Measurements from ENCODE around the gene HECTD4.
"Not testable (repeated sequence)": the region's sequence is repeated elsewhere in the genome, so short reads cannot be mapped to it uniquely, and the experiment has no call there.

Gene HECTD4

DNA sequence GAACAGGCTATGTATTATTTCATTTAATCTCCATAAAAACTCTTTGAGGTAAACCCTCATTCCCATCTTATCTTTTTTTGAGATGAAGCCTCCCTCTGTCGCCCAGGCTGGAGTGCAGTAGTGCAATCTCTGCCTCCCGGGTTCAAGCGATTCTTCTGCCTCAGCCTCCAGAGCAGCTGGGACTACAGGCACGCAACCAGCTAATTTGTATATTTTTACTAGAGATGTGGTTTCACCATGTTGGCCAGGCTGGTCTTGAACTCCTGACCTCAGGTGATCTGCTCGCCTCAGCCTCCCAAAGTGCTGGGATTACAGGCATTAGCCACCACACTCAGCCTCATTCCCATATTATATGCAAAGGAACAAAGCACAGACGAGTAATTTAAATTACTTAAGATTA lies 25.5 kb upstream of the HECTD4 start:
- not testable (repeated sequence) for DNase-seq (ENCODE audit: low spot score)

DNA sequence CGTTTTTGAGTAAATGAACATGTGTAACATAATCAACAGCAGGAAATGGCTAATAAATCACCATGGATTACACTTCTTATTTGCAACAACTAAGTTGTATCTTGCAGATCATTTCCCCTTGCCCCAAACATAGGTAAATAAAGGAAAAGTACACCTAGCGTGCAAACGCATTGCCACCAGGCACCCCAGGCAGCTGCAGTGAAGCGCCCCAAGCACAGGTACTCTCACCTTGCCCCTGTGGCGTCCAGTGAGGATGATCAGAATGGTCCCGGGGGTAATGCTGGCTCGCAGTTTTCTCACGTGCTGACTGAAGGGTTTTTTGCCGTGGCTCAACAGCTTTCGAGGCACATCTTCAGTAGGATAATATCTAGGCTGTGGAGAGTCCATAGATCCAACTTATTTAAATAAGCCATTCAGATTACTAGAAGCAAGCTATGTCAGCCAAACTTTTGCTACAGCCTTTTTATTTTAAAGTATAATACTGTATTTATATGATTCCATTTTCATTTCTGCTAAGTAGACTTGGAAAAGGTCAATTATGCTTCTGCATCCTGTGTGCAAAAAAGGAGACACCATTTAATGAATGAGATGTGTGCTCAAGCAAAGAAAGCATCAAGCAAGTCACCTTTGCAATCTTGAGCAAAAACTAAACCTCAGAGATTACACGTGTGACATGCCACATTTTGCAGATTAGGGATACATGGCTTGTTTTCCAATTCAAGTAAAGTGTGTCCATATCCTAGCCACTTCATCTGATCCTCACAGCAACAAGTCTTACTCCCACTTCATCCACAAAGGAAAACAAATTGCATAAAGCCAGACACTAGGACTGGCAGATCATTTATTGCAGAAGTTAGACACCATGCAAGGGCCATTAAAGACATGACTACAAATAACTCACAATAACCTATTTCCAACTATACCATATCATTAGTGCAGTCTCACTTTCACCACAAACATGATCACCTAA lies 24.6 kb upstream of the HECTD4 start:
- DNase-seq (ENCODE audit: low spot score) = no peak

DNA sequence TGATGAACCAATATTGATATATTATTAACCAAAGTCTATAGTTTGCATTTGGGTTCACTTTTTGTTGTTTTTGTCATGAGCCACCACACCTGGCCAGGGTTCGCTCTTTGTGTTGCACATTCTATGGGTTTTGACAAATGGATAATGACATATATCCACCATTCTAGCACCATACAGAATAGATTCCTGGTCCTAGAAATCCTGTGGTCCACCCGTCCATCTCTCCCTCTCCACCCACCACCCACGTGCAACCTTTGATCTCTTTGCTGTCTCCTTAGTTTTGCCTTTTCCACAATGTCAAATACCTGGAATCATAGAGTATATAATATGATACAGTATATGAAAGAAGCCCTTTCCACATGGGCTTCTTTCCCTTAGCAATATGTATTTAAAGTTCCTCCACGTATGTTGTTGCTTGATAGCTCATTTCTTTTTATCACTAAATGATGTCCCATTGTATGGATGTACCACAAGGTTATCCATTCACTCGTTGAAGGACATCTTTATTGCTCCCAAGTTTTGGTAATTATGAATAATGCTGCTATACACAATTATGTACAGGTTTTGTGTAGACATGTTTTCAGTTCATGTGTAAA lies 19.8 kb upstream of the HECTD4 start:
- peak; percentile 27 for DNase-seq (ENCODE audit: low spot score)

DNA sequence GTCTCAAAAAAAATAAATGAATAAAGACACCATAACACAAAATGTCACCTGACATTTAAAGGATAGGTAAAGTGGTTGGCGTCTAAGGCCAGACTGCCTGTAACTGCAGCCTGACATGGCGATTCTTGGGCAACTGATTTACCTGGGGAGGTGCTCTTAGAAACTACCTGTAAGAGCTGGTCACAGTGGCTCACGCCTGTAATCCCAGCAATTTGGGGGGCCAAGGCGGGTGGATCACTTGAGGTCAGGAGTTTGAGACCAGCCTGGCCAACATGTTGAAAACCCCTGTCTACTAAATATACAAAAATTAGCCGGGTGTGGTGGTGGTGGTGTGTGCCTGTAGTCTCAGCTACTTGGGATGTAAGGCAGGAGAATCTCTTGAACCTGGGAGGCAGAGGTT lies 18.8 kb upstream of the HECTD4 start:
- DNase-seq (ENCODE audit: low spot score) = no peak

DNA sequence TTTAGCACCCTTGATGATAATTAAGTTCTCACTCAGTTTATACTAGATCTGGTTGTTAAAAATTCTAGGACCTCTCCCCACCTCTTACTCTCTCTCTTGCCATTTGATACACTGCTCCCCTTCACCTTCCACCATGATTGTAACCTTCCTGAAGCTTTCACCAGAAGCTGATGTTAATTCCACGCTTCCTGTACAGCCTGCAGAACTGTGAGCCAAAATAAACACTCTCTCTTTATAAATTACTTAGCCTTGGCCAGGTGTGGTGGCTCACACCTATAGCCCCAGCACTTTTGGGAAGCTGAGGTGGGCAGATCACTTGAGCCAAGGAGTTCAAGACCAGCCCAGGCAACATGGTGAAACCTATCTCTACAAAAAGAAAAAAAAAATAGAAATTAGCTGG lies 11.1 kb upstream of the HECTD4 start:
- no peak for DNase-seq (ENCODE audit: low spot score)

DNA sequence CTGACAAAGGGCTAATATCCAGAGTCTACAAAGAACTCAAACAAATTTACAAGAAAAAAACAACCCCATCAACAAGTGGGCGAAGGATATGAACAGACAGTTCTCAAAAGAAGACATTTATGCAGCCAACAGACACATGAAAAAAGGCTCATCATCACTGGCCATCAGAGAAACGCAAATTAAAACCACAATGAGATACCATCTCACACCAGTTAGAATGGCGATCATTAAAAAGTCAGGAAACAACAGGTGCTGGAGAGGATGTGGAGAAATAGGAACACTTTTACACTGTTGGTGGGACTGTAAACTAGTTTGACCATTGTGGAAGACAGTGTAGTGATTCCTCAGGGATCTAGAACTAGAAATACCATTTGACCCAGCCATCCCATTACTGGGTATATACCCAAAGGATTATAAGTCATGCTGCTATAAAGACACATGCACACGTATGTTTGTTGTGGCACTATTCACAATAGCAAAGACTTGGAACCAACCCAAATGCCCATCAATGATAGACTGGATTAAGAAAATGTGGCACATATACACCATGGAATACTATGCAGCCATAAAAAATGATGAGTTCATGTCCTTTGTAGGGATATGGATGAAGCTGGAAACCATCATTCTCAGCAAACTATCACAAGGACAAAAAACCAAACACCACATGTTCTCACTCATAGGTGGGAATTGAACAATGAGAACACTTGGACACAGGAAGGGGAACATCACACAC lies 7.9 kb upstream of the HECTD4 start:
- not testable (repeated sequence) for DNase-seq (ENCODE audit: low spot score)

DNA sequence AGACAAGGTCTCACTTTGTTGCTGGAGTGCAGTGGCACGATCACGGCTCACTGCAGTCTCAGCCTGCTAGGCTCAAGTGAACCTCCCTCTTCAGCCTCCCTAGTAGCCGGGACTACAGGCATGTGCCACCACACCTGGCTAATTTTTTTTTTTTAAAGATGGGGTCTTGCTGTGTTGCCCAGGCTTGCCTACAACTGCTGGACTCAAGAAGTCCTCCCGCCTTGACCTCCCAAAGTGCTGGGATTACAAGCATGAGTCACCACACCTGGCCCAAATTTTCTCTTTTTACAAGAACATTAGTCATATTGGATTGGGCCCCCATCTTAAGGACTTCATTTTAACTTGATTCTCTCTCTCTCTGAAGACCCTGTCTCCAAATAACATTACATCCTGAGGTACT lies 7.0 kb upstream of the HECTD4 start:
- DNase-seq (ENCODE audit: low spot score) = no peak

DNA sequence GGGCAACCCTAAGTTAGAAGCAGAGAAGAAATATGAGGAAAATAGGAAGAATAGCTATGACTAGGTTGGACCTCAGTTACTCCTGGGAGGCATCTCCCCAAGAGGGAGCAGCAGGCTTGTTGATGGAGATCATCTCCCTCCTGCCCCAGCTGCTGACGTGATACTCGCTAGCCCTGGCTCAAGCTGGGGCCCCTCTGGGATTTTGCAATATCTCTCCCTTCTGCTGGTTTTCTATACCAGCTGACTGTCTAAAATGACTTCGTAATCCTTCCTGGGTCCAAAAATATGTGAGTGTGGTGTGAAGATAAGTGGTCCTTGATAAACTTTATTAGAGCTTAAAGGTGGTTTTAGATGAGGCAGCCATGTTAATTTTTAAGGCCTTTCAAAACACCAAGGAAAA lies 4.5 kb upstream of the HECTD4 start:
- DNase-seq (ENCODE audit: low spot score) = no peak

DNA sequence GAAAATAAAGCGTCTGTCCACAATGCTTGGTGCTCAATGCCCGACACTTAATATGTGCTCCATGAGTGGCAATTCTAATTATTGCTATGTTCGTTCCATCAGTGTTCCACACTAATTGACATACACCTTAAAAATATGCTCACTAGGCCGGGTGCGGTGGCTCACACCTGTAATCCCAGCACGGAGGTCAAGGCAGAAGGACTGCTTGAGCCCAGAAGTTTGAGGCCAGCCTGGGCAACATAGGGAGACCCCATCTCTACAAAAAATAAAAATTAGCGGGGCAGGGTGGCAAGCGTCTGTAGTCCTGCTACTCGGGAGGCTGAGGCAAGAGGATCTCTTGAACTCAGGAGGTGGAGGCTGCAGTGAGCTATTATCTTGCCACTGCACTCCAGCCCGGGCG lies 635 bp upstream of the HECTD4 start:
- no peak for DNase-seq (ENCODE audit: low spot score)

DNA sequence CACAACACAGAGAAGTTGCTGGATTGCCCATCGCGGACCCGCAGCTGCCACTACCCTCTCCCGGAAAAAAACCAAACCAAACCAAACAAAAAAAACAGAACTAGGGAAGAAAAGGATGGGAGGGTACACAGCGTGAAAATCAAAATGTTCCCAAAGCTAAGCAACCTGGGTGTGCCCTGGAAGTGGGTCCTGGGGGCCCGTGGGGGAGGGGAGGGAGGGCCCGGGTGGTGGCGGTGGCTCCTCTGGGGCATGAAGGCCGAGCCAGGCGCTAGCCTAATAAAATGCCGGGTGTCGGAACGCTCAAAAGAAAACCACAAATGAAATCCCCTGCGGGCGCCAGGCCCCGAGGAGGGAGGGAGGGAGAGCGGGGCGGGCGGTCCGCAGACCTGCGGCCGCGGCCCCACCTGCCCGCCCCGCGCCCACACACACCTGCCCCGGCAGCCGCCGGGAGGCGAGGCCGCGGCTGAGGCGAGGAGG lies 787 bp downstream of the HECTD4 start:
- DNase-seq (ENCODE audit: low spot score) = peak; percentile 71

DNA sequence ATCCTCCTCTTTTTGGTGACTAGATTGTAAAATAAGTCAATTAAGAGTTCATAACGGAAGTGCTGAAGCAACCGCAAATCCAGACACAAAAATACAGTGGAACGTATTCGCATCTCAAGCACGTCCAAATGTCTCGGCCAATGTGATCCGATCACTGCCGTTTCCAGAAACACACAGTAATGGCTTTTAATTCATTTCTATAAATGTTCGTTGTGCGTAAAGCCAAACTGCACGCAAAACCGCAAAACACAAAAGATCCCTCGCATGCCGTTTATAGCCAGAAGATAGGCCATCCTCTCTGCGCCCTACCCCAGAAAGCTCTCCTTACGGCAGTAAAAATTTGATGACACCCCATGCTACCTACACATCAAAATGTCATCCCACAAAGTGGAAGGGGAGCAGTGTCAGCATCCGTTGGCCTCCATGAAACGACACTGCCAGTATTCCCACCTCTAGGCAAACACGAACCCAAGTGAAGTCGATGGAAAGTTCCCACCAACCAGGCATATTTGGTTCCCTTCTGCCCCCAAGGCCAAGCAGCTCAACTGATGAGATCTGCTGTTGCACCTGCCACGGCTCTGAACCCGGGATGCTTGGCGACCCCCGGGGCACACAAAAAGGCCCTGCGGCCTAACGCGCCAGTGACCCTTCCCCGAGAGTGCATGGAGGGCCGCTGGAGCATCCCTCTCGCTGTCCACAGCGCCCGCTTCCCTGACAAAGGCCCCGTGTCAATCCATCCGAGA lies 1.4 kb downstream of the HECTD4 start:
- DNase-seq (ENCODE audit: low spot score) = no peak

DNA sequence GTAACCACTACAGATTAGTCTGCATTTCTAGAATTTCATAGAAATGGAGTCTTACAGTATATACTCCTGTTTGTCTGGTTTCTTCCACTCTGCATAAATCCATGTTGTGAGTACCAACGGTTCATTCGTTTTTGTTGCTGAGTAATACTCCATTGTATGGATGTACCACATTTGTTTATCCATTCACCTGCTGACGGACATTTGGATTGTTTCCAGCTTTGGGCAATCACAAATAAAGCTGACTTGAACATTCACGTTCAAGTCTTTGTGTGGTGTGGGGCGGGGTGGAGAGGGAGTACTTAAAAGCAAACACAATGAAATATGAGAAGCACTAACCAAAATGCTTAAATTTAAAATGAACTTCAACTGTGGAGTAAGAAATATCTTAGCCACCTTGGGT lies 7.1 kb downstream of the HECTD4 start:
- no peak for DNase-seq (ENCODE audit: low spot score)

DNA sequence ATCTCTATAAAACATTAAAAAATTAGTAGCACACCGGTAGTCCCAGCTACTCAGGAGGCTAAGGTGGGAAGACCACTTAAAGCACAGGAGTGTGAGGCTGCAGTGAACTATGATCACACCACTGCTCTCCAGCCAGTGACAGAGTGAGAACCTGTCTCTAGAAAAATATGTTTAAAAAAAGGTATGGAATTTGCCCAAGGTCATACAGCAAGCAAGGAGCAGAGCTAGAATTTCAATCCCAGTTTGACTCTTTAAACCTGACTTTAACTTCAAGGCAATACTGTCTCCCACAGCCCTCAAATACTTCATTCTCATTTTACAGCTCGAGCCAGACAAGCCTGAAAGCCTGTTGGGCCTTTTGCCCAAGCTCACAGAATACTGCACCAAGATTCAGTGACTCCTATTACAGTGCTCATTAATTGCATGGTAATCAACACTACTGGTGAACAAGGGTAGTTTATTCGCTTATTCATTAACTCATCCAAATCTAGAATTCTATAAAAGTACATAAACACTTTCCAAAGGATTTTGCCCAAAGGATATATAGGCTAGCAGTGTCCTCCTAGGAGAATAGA lies 8.0 kb downstream of the HECTD4 start:
- DNase-seq (ENCODE audit: low spot score) = no peak

DNA sequence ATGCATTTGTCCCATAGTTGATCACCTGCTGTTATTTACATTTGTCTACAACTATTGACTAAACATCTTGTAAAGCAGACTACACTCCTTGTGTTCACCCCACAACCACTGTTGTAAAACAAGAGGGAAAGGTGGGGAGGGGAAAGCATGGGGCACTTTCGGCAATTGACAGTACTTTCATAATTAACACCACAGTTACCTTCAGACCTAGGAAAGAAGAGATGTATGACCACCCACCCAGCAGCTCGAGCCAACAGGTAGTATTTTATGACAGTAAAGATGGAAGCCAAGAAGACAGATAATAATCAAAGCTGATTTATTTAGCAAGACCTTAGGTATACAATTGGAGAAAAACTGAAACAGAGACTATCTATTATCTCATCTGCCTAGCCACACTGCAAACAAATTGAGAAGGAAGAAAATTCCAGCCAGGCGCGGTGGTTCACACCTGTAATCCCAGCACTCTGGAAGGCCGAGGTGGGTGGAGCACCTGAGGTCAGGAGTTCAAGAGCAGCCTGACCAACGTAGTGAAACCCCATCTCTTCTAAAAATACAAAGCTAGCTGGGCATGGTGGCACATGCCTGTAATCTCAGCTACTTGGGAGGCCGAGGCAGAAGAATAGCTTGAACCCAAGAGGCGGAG lies 11.2 kb downstream of the HECTD4 start:
- DNase-seq (ENCODE audit: low spot score) = no peak

DNA sequence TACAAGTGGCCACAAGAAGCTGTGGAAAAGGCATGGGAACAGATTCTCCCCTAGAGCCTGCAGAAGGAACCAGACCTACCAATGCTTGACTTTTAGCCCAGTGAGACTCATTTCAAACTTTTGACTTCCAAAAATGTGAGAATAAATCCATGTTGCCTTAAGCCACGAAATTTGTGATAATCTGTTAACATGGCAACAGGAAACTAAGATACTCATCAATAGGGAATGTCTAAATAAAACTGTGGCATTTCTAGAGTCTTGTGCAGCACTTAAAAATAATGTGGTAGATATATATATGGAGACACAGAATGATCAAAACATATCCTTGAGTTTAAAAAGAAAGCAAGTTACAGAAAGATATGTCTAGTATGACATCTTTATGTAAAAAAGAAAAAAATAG lies 12.0 kb downstream of the HECTD4 start:
- no peak for DNase-seq (ENCODE audit: low spot score)

DNA sequence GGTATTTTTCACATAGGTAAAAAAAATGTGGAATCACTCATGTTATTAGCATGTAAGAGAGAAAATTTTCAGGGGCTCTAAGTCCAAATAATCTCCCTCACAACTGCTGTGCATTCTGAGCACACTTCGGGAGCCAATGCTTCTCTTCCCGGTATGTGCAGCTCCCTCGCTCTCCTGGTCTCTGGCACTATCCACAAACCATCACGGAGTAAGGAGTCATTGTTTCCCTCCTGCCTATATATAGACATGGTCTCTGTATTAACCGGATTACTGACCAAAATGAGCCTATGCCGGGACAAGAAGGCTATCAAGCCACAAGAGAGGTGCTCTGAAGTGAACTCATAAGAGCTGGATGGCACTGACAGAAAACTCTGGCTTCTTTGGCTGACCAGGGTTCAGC lies 13.4 kb downstream of the HECTD4 start:
- DNase-seq (ENCODE audit: low spot score) = no peak

DNA sequence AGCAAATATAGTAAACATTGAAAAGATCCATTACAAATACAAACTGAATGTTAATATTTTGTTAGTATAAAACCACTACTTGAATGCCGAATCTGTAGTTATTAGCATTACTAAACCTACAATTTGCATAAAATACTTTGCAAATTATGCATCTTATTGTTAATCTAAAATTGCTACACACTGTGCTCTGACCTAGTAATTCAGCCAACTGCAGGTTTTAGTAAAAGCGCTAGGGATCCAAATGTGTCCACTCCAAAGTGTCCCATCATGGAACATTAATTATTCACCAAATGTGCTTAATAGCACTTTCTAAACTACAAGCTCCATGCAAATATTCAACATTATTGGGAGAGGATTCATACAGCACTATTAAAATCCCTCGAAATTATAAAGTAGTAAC lies 14.3 kb downstream of the HECTD4 start:
- DNase-seq (ENCODE audit: low spot score) = no peak

DNA sequence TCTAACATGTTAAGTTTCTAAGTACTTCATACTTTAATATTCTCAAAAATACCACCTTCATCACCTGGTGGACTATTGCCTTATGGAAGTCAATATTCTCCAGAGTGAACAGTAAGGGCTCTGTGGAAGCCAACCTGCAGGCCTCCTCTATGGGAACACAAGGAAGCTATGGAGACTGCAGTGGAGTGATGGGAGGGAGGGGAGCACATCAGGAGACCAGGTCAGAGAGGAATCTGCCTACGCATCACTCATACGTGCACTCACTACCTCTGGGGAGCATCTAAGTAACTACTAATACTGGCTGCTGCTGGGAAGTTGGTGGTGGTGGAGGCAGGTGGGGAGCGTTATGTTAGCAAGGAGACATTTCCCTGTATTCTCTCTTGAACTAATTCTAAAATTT lies 19.9 kb downstream of the HECTD4 start:
- no peak for DNase-seq (ENCODE audit: low spot score)

DNA sequence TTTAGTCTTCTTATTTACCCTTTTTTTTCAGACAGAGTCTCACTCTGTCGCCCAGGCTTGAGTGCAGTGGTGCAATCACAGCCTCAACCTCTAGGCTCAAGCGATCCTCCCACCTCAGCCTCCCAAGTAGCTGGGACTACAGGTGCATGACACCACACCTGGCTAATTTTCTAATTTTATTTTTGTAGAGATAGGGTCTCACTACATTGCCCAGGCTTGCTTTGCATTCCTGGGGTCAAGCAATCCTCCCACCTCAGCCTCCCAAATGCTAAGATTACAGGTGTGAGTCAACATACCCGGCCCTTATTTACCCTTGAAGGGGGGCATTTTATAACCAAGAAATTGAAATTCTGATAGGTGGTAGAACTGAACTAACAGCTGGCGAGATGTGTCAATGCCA lies 21.0 kb downstream of the HECTD4 start:
- DNase-seq (ENCODE audit: low spot score) = no peak

DNA sequence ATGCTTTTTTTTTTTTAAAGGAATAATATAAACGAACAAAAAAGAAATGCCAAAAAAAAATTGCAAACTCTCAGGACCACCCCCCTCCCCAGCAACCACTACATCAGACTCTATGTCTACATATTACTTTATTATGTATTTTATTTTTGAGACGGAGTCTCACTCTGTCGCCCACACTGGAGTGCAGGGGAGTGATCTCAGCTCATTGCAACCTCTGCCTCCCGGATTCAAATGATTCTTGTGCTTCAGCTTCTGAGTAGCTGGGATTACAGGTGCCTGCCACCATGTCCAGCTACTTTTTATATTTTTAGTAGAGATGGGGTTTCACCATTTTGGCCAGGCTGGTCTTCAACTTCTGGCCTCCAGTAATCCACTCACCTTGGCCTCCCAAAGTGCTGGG lies 22.9 kb downstream of the HECTD4 start:
- no peak for DNase-seq (ENCODE audit: low spot score)

DNA sequence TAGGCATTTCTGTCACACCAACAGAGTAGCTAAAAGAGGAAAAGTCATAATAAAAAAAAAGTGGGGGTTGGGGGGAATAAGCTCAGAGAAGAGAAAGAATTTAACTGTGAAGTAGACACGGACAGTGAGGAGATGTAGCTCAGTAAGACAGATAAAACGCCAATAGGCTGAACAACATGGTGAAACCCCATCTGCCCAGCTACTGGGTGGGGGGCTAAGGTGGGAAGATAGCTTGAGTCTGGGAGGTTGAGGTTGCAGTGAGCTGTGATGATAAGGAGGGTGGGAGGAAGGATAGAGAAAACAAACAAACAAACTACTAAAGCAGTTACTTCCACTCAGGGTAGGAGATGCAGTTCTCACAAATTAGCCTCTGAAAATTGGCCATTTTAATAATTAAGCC lies 25.0 kb downstream of the HECTD4 start:
- no peak for DNase-seq (ENCODE audit: low spot score)
